ENCODE data around the gene ZSWIM8.

DNA sequence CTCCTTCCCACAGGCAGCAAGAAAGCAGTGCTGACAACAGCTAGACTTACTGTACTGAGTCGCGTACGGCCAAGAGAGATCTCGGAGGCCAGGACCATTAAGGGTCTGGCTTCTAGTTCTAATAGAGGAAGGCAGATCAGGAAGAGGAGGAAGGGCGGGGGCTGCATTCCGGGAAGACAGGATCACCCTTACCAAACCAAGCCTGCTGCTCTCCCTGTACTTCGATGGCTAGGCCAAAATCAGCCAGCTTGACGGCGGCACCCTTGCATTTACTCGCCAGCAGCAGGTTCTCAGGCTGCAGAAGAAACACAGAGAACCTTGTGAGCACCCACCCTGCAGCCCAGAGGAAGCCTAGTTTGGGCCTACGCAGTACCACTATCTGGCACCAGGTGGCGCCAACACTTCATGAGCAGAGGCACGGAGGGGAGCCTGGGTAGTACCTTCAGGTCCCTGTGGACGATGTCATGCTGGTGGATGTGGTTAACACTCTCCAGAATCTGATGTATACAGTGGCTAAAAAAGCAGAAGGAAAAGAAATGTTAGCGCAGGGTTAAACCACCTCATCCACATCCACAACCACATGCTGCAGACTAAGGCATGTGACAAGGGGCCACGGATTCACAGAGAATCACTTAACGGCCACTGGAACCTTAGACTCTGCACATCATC is 63.5 kb downstream of the ZSWIM8 start:
- TF ChIP-seq, protein P1, sequence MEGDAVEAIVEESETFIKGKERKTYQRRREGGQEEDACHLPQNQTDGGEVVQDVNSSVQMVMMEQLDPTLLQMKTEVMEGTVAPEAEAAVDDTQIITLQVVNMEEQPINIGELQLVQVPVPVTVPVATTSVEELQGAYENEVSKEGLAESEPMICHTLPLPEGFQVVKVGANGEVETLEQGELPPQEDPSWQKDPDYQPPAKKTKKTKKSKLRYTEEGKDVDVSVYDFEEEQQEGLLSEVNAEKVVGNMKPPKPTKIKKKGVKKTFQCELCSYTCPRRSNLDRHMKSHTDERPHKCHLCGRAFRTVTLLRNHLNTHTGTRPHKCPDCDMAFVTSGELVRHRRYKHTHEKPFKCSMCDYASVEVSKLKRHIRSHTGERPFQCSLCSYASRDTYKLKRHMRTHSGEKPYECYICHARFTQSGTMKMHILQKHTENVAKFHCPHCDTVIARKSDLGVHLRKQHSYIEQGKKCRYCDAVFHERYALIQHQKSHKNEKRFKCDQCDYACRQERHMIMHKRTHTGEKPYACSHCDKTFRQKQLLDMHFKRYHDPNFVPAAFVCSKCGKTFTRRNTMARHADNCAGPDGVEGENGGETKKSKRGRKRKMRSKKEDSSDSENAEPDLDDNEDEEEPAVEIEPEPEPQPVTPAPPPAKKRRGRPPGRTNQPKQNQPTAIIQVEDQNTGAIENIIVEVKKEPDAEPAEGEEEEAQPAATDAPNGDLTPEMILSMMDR (IDR thresholded peaks at IDR 0.05): peak; percentile 99
- TF ChIP-seq EZH2 (IDR thresholded peaks at IDR 0.05; ENCODE audit: borderline replicate concordance, insufficient read depth, low read depth, low read length, poor library complexity, severe bottlenecking): no peak

All from B cell (primary cell).